Measurements from ENCODE around the gene GPD1L. TPM values are rescaled to one million over a fixed set of nuclear protein-coding genes. Genes with fewer than 3 reads are reported as not detected.

Gene GPD1L
- total and polyA plus RNA-seq, 2 of the 13 experiments (the other 11 are each of a cell fraction or from before 2014, with no cell fraction given), result 4.9 to 13.7 TPM

DNA sequence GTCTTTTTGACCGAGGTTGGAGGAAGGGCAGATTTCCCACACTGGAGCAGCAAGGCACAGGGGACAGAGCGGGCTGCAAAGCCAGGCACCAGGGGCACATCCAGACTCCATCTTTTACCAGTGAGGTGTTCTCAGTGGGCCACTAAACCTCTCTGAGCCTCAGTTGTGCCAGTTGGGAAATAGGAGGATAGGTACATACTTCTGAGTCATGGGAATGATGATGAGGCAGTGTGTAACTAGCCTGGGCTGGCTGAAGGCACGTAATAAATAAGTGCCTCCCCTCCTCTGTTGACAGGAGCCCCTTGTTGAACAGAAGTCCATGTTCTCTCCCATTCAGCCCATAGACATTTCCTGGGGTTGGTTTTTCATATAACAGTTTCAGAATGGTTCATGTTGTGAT, 48.7 kb downstream of the GPD1L start (continued):
- TF ChIP-seq, protein P1, sequence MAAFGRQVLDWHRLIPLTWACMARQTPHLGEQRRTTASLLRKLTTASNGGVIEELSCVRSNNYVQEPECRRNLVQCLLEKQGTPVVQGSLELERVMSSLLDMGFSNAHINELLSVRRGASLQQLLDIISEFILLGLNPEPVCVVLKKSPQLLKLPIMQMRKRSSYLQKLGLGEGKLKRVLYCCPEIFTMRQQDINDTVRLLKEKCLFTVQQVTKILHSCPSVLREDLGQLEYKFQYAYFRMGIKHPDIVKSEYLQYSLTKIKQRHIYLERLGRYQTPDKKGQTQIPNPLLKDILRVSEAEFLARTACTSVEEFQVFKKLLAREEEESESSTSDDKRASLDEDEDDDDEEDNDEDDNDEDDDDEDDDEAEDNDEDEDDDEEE (CRISPR knock-in tag; IDR thresholded peaks at IDR 0.05), result no peak
- no peak for TF ChIP-seq ZNF572 (CRISPR knock-in tag; IDR thresholded peaks at IDR 0.05)
- no peak for TF ChIP-seq PHF5A (CRISPR knock-in tag; IDR thresholded peaks at IDR 0.05; ENCODE audit: low read depth, unreplicated experiment)
- TF ChIP-seq GABPA (IDR thresholded peaks at IDR 0.05; ENCODE audit: low read depth, low read length), result no peak
- TF ChIP-seq GABPA (CRISPR knock-in tag; IDR thresholded peaks at IDR 0.05; ENCODE audit: low read depth), result no peak
- TF ChIP-seq RCOR2 (CRISPR knock-in tag; IDR thresholded peaks at IDR 0.05), result no peak
- TF ChIP-seq ZNF761 (CRISPR knock-in tag; conservative IDR thresholded peaks at IDR 0.05), result no peak
- no peak for TF ChIP-seq ZNF326 (CRISPR knock-in tag; IDR thresholded peaks at IDR 0.05; ENCODE audit: borderline replicate concordance)

DNA sequence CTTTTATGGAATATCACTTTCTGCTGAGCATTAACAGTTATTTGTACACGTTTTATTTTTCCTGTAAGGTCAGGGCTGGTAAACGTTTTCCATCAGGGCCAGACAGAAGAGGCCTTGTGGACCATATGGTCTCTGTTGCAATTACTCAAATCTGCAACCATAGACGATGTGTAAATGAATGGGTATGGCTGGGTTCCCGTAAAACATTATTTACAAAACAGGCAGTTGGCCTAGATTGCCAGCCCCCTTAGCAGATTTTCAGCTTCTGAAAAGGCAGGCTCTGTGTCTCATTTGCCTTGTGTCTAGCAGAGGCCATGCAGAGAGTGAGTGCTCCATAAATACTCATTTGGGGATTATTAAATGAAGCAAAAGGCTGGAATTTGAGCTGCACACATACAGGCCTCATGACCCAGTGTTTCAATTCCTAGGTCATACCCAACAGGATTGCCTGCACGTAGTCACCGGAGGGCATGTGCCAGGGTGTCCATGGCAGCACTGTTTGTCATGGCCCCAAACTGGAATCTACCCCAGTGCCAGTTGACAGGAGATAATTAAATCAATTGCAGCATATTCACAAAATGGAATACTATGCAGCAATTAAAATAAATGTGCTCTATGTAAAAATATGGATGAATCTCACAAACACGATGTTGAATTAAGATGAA, 51.3 kb downstream of the GPD1L start:
- 57% methylated on average over 7 of the region's 7 CpGs for whole genome bisulfite sequencing (ENCODE audit: low lambda C conversion rate)
- H3K4me1 ChIP-seq (ENCODE audit: insufficient read depth, low read length), result no peaks in the 10 kb centered on the region
- ATAC-seq (no peak), DNase-seq (ENCODE audit: low spot score) (no peak), FAIRE-seq (no peak)
- H4K20me1 ChIP-seq (ENCODE audit: insufficient read depth, low read length), result no peaks in the 10 kb centered on the region
- H3K27me3 ChIP-seq (ENCODE audit: control insufficient read depth in 1 of 2, insufficient read depth in 2 of 2, low read length in 2 of 2), result no peaks in the 10 kb centered on the region
- H3K79me2 ChIP-seq (ENCODE audit: insufficient read depth, low read length), result no peaks in the 10 kb centered on the region
- ChIA-PET CTCF (ENCODE audit: low intra/inter-chr PET ratio, low total read pairs) (no interaction called here), POLR2A (no interaction called here)
- intact Hi-C loops (cut with micrococcal nuclease; ENCODE audit: unreplicated experiment) (no loop called here), in situ Hi-C loops (cut with HindIII; ENCODE audit: extremely low pct_ligation_motif_present, low pct_unique_long_range_greater_than_20kb) (no loop called here)
- no peaks in the 10 kb centered on the region for H3K9me3 ChIP-seq (ENCODE audit: low read length)
- no peak overlapping the region for H3K27ac ChIP-seq (ENCODE audit: extremely low read length, insufficient read depth, low read length)
- H3K4me3 ChIP-seq (replicated peaks in 1 of 3; ENCODE audit: insufficient read depth in 1 of 3, low read depth in 2 of 3, low read length in 3 of 3), result no peak overlapping the region
- H3K36me3 ChIP-seq (replicated peaks in 1 of 2; ENCODE audit: control insufficient read depth in 1 of 2, insufficient read depth in 2 of 2, low read length in 2 of 2), result no peaks in the 10 kb centered on the region
- BruUV-seq (replicated peaks), result no TSS peak
- no peak overlapping the region for H2AFZ ChIP-seq (ENCODE audit: low read length)
- no peak overlapping the region for H3K4me2 ChIP-seq (ENCODE audit: low read depth, low read length)
- H3K9ac ChIP-seq (ENCODE audit: insufficient read depth, low read depth, low read length), result no peak overlapping the region
- TF ChIP-seq SRSF1 (optimal IDR thresholded peaks at IDR 0.05; ENCODE audit: low read depth, low read length) (no peak), MAFK (conservative IDR thresholded peaks at IDR 0.05 in 1 of 2, IDR thresholded peaks at IDR 0.05 in 1 of 2; ENCODE audit: low read length in 2 of 2) (no peak), FOXK2 (IDR thresholded peaks at IDR 0.05) (no peak), NFIC (IDR thresholded peaks at IDR 0.05; ENCODE audit: low read length) (no peak), ZNF484 (CRISPR knock-in tag; IDR thresholded peaks at IDR 0.05; ENCODE audit: borderline replicate concordance, low read depth) (no peak), ZNF724P (CRISPR knock-in tag; IDR thresholded peaks at IDR 0.05; ENCODE audit: borderline replicate concordance) (no peak), GTF2F1 (IDR thresholded peaks at IDR 0.05; ENCODE audit: low read length) (no peak), CHD4 (IDR thresholded peaks at IDR 0.05; ENCODE audit: borderline replicate concordance, low read length) (no peak), SP2 (CRISPR knock-in tag; IDR thresholded peaks at IDR 0.05) (no peak), HOXA3 (CRISPR knock-in tag; IDR thresholded peaks at IDR 0.05) (no peak), DR1 (CRISPR knock-in tag; IDR thresholded peaks at IDR 0.05) (no peak)
- TF ChIP-seq, protein P2, sequence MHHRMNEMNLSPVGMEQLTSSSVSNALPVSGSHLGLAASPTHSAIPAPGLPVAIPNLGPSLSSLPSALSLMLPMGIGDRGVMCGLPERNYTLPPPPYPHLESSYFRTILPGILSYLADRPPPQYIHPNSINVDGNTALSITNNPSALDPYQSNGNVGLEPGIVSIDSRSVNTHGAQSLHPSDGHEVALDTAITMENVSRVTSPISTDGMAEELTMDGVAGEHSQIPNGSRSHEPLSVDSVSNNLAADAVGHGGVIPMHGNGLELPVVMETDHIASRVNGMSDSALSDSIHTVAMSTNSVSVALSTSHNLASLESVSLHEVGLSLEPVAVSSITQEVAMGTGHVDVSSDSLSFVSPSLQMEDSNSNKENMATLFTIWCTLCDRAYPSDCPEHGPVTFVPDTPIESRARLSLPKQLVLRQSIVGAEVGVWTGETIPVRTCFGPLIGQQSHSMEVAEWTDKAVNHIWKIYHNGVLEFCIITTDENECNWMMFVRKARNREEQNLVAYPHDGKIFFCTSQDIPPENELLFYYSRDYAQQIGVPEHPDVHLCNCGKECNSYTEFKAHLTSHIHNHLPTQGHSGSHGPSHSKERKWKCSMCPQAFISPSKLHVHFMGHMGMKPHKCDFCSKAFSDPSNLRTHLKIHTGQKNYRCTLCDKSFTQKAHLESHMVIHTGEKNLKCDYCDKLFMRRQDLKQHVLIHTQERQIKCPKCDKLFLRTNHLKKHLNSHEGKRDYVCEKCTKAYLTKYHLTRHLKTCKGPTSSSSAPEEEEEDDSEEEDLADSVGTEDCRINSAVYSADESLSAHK (CRISPR knock-in tag; IDR thresholded peaks at IDR 0.05; ENCODE audit: borderline replicate concordance), result no peak
- TF ChIP-seq, protein P3, sequence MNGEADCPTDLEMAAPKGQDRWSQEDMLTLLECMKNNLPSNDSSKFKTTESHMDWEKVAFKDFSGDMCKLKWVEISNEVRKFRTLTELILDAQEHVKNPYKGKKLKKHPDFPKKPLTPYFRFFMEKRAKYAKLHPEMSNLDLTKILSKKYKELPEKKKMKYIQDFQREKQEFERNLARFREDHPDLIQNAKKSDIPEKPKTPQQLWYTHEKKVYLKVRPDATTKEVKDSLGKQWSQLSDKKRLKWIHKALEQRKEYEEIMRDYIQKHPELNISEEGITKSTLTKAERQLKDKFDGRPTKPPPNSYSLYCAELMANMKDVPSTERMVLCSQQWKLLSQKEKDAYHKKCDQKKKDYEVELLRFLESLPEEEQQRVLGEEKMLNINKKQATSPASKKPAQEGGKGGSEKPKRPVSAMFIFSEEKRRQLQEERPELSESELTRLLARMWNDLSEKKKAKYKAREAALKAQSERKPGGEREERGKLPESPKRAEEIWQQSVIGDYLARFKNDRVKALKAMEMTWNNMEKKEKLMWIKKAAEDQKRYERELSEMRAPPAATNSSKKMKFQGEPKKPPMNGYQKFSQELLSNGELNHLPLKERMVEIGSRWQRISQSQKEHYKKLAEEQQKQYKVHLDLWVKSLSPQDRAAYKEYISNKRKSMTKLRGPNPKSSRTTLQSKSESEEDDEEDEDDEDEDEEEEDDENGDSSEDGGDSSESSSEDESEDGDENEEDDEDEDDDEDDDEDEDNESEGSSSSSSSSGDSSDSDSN (CRISPR knock-in tag; IDR thresholded peaks at IDR 0.05), result no peak
